BLaER1 treated with 17β-estradiol and CSF1 and Interleukin-3, amounts not matched to agents 10 nM and 100 nM (cell line): Measurements from ENCODE around the gene FPR2.
"Not testable (repeated sequence)": the region's sequence is repeated elsewhere in the genome, so short reads cannot be mapped to it uniquely, and the experiment has no call there.

ENCODE experiments used
- H3K27ac ChIP-seq, 11 experiments: shearing (Covaris generic); formaldehyde crosslinking; 2 replicates each; pipeline ENCODE4 v1.8.1; 2022
- H3K27me3 ChIP-seq, 11 experiments: shearing (Covaris generic); formaldehyde crosslinking; 2 replicates each; pipeline ENCODE4 v1.8.1; 2022
- H3K36me3 ChIP-seq, 11 experiments: shearing (Covaris generic); formaldehyde crosslinking; 2 replicates each; pipeline ENCODE4 v1.8.1; 2022
- H3K4me1 ChIP-seq, 10 experiments: shearing (Covaris generic); formaldehyde crosslinking; 2 replicates each; pipeline ENCODE4 v1.8.1; 2022
- H3K4me2 ChIP-seq, 11 experiments: shearing (Covaris generic); formaldehyde crosslinking; 2 replicates each; pipeline ENCODE4 v1.8.1; 2022
- H3K4me3 ChIP-seq, 10 experiments: shearing (Covaris generic); formaldehyde crosslinking; 2 replicates each; pipeline ENCODE4 v1.8.1; 2022
- H3K9ac ChIP-seq, 11 experiments: shearing (Covaris generic); formaldehyde crosslinking; 2 replicates each; pipeline ENCODE4 v1.8.1; 2022
- H3K9me3 ChIP-seq, 11 experiments: shearing (Covaris generic); formaldehyde crosslinking; replicated peaks in 1 of 11; 2 replicates each; pipeline ENCODE4 v1.8.1; 2022
- H4K20me1 ChIP-seq, 11 experiments: shearing (Covaris generic); formaldehyde crosslinking; 2 replicates each; pipeline ENCODE4 v1.8.1; 2022
- Cebpa-rat ChIP-seq, 11 experiments: shearing (Covaris generic); IDR thresholded peaks; 2 replicates each; pipeline ENCODE4 v1.8.1; 2022

The FPR2 gene

DNA sequence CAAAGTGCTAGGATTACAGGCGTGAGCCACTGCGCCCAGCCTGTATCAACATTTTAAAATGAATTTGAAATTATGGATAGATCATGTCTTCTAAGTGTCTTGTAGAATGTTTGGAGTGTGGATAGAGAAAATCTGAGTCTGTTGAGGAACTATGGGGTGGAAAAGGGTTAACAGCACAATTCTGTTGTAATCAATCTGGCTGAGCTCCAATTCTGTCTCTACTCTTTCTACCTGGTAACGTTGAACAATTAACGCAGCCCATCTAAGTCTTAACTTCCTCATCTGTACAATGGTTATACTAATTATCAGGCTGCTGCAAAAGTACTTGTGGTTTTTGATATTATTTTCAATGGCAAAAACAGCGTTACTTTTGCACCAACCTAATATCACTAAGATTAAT lies 4.1 kb downstream of the FPR2 start:
- Histone ChIP-seq H3K27me3 (no peaks in the 10 kb centered on the region), H3K4me1 (peaks cover 0 to 77% (median 9%) of the 10 kb centered on the region in 10 experiments; a peak in 10 of 20 replicates), H3K4me2 (peak overlapping the region in 3 of 11 experiments; percentile 19 to 54 (median 36); a peak in 3 of 22 replicates), H4K20me1 (no peaks in the 10 kb centered on the region), H3K4me3 (no peak overlapping the region), H3K9ac (no peak overlapping the region), H3K27ac (no peak overlapping the region), H3K36me3 (no peaks in the 10 kb centered on the region), H3K9me3 (peaks cover 0 to 6% (median 0%) of the 10 kb centered on the region in 11 experiments; a peak in 2 of 22 replicates)
- no peak for TF ChIP-seq Cebpa-rat (IDR thresholded peaks at IDR 0.05)

DNA sequence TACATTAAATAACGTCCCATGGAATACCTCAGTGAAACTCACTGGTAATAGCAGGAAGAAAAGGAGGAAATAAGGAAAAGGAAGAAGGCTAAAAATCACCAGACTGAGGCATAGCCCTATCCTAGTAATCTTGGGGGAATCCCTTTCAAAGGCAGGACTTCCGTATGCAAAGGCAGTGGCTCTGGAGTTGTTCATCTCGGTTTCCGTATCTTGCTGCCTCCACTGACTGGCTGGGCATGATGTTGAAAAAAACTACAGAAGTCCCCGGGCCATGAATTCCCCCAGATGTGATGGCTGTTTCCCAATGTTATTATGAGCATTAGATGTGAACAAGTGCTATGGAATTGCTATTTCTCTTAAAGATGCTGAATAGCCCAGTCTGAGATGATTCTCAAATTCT lies 5.5 kb downstream of the FPR2 start:
- Histone ChIP-seq H3K36me3 (no peaks in the 10 kb centered on the region), H3K27me3 (no peaks in the 10 kb centered on the region), H4K20me1 (no peaks in the 10 kb centered on the region), H3K4me2 (peak overlapping the region in 2 of 11 experiments; percentile 39 to 60; a peak in 3 of 22 replicates), H3K27ac (no peak overlapping the region), H3K9me3 (peaks cover 0 to 6% (median 0%) of the 10 kb centered on the region in 11 experiments; a peak in 2 of 22 replicates), H3K4me1 (peaks cover 0 to 78% (median 2%) of the 10 kb centered on the region in 10 experiments; a peak in 9 of 20 replicates), H3K9ac (no peak overlapping the region), H3K4me3 (no peak overlapping the region)
- TF ChIP-seq Cebpa-rat (IDR thresholded peaks at IDR 0.05), result no peak

DNA sequence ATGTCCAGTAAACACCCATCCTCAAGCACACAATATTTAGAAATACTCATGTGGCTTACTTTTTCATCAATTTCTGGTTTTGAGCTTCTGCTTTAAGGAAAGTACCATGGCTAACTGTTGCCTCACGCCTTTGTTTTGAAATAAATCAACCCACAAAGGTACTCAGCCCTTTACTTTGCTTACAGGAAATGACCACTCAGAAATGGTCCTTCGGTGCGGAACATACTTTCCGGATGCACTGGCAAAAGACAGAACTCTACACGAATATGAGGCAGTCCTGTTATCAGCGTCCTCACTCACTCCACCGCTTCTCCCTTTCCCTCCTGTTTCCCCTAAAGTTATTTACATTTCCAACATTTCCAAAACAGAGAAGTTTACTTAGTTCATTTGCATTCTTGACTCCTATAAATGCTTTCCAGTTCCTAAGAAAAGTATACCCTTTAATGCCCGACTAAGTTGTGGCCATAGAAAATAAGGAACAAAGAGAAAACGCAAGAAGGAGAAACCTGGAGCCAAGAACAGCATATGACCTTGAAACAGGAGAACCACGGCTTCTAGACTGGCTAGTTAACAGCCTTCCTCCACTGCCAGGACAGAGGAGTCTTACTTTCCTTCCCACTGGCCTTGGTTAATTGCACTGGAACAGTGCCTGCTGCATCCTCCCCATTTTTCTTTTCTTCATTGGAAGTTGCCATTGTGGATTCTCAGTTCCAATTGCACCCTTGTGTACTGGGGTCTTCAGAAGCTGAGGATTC lies 10.6 kb downstream of the FPR2 start:
- Histone ChIP-seq H3K9me3 (peaks cover 0 to 32% (median 11%) of the 10 kb centered on the region in 11 experiments; a peak in 14 of 22 replicates), H3K27me3 (no peaks in the 10 kb centered on the region), H3K9ac (peak overlapping the region in 2 of 11 experiments; percentile 0 to 48; a peak in 2 of 22 replicates), H3K4me3 (no peak overlapping the region; a peak in 1 of 20 replicates), H4K20me1 (no peaks in the 10 kb centered on the region), H3K36me3 (no peaks in the 10 kb centered on the region), H3K4me1 (peaks cover 0 to 70% (median 0%) of the 10 kb centered on the region in 10 experiments; a peak in 8 of 20 replicates), H3K4me2 (peak overlapping the region in 3 of 11 experiments; percentile 32 to 56 (median 43); a peak in 6 of 22 replicates), H3K27ac (peak overlapping the region in 2 of 11 experiments; percentile 66 to 70; a peak in 4 of 22 replicates)
- TF ChIP-seq Cebpa-rat (IDR thresholded peaks at IDR 0.05), result no peak

DNA sequence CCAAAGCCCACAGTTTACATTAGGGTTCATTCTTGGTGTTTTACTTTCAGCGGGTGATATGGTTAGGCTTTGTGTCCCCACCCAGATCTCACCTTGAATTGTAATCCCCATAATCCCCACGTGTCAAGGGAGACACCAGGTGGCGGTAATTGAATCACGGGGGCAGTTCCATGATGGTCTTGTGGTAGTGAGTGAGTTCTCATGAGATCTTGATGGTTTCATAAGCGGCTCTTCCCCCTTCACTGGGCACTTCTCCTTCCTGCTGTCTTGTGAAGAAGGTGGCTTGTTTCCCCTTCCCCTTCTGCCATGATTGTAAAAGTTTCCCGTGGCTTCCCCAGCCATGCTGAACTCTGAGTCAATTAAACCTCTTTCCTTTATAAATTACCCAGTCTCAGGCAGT lies 12.0 kb downstream of the FPR2 start:
- 0 out of 22 replicates have a peak overlapping the region, but pooled peaks of 1 of the 11 experiments have one; percentile 56 for H3K4me2 ChIP-seq
- no peaks in the 10 kb centered on the region for H3K27me3 ChIP-seq
- no peaks in the 10 kb centered on the region for H4K20me1 ChIP-seq
- H3K4me1 ChIP-seq, result peaks cover 0 to 63% (median 6%) of the 10 kb centered on the region in 10 experiments; a peak in 10 of 20 replicates
- peak overlapping the region in 2 of 11 experiments; percentile 66 to 70; a peak in 4 of 22 replicates for H3K27ac ChIP-seq
- H3K9me3 ChIP-seq, result peaks cover 0 to 32% (median 11%) of the 10 kb centered on the region in 11 experiments; a peak in 14 of 22 replicates
- H3K36me3 ChIP-seq, result no peaks in the 10 kb centered on the region
- H3K4me3 ChIP-seq, result no peak overlapping the region
- no peak overlapping the region for H3K9ac ChIP-seq
- TF ChIP-seq Cebpa-rat (IDR thresholded peaks at IDR 0.05), result no peak

DNA sequence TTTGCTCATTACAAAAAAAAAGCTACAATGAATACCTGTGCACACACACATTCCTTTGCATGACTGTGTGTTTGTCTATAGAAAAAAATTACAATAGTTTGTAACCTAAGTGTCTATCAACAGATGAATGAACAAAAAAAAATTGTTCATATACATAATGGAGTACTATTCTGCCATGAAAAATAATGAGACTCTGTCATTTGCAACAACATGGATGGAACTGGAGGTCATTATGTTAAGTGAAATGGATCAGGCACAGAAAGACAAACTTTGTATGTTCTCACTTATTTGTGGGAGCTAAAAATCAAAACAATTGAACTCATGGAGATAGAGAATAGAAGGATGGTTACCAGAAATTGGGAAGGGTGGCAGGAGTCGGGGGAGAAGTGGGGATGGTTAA lies 15.6 kb downstream of the FPR2 start:
- H3K4me3 ChIP-seq, H3K4me2 ChIP-seq, H3K36me3 ChIP-seq, H4K20me1 ChIP-seq, H3K27ac ChIP-seq, H3K9ac ChIP-seq, H3K27me3 ChIP-seq: not testable (repeated sequence)
- peaks cover 11 to 67% (median 26%) of the 10 kb centered on the region in 10 experiments; a peak in 19 of 20 replicates for H3K4me1 ChIP-seq
- peaks cover 0 to 27% (median 11%) of the 10 kb centered on the region in 11 experiments; a peak in 14 of 22 replicates for H3K9me3 ChIP-seq

DNA sequence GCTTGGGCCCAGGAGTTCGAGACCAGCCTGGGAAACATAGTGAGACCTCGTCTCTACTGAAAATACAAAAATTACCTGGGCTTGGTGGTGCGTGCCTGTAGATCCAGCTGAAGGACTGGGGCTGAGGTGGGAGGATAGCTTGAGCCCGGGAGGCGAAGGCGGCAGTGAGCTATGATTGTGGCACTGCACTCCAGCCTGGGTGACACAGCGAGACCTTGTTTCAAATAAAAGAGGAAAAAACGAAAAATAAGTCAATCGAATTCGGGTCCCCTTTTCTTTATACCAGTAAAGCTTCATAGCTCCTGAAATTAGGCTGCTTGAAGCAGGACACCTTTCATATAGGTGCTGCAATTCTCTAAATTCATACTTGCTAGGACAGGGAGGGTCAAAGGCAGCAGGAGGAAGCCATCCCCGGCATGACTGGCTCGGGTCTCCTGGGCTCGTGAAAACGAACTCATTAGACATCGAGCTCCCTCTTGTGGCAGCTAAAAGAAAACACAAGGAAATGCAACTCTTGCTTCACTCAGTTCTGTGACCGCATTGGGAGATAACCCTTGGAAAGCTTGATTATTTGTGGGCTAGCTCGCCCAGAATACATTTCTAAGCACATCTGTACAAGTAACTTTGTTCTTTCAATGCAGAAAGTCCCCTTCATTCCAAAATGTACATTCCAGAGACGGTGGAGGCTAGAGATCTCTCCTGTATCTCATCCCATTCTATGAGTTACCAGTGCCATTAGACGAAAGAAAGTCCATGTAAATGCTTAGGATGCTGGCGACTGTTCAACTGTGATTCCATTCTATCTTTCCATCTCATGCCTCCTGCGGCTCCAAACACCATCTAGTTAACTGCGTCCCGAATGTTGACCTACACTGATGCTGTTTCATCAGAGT lies 16.8 kb downstream of the FPR2 start:
- no peaks in the 10 kb centered on the region for H3K36me3 ChIP-seq
- H3K4me1 ChIP-seq, result peaks cover 11 to 67% (median 35%) of the 10 kb centered on the region in 10 experiments; a peak in 19 of 20 replicates
- H4K20me1 ChIP-seq, result no peaks in the 10 kb centered on the region
- H3K4me3 ChIP-seq, result no peak overlapping the region
- H3K9ac ChIP-seq, result peak overlapping the region in 1 of 11 experiments; percentile 39; a peak in 2 of 22 replicates
- H3K9me3 ChIP-seq, result peaks cover 0 to 29% (median 9%) of the 10 kb centered on the region in 11 experiments; a peak in 14 of 22 replicates
- no peaks in the 10 kb centered on the region for H3K27me3 ChIP-seq
- peak overlapping the region in 2 of 11 experiments; percentile 1 to 24; a peak in 2 of 22 replicates for H3K27ac ChIP-seq
- peak overlapping the region in 4 of 11 experiments; percentile 22 to 78 (median 68); a peak in 7 of 22 replicates for H3K4me2 ChIP-seq
- TF ChIP-seq Cebpa-rat (IDR thresholded peaks at IDR 0.05), result peak in 3 of 11 experiments; percentile 9 to 65 (median 17); a peak in 1 of 22 replicates

DNA sequence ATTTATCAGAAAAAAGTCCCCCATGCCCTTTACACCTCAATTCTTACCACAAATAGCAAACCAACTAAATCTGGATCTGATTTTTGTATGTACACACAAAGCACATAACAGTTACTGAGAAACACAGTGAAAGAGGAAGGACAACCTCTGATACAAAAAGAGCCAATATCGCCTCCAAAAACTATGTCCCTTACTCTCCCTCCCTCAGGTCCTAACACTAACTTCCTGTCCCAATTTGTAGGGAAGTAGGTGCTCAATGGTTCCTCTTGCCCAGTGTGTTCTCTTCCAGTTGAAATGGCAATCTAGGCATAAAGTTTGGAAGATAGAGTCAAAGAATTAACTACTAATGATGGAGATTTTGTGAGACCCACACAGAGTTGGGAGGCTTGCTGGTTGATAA lies 18.2 kb downstream of the FPR2 start:
- no peaks in the 10 kb centered on the region for H3K27me3 ChIP-seq
- H3K9ac ChIP-seq, result peak overlapping the region in 2 of 11 experiments; percentile 10 to 40; a peak in 2 of 22 replicates
- peak overlapping the region in 2 of 11 experiments; percentile 8 to 54; a peak in 3 of 22 replicates for H3K27ac ChIP-seq
- peaks cover 12 to 78% (median 44%) of the 10 kb centered on the region in 10 experiments for H3K4me1 ChIP-seq
- no peak overlapping the region for H3K4me3 ChIP-seq
- no peaks in the 10 kb centered on the region for H4K20me1 ChIP-seq
- no peaks in the 10 kb centered on the region for H3K36me3 ChIP-seq
- H3K4me2 ChIP-seq, result peak overlapping the region in 4 of 11 experiments; percentile 32 to 78 (median 68); a peak in 8 of 22 replicates
- no peak for TF ChIP-seq Cebpa-rat (IDR thresholded peaks at IDR 0.05)
- peaks cover 0 to 21% (median 0%) of the 10 kb centered on the region in 11 experiments; a peak in 6 of 22 replicates for H3K9me3 ChIP-seq

DNA sequence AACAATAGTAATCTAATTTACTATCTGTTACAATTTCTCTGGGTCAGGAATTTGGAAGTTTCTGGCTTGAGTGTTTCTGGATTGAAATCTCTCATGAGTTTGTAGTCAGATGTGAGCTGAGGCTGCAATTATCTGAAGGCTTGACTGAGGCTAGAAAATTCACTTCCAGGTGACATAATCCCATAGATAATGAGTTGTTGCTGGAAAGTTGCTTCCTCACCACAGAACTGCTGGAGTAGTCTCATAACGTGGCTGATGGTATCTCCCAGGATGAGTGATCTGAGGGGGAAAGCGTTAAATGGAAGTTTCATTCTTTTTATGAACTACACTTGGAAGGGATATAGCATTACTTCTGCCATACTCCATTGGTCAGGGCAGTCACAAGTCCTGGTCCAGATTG lies 18.7 kb downstream of the FPR2 start:
- Histone ChIP-seq H3K27ac (peak overlapping the region in 2 of 11 experiments; percentile 54 to 56; a peak in 3 of 22 replicates), H3K27me3 (no peaks in the 10 kb centered on the region), H3K9me3 (peaks cover 0 to 24% (median 0%) of the 10 kb centered on the region in 11 experiments; a peak in 4 of 22 replicates), H3K9ac (no peak overlapping the region), H3K4me3 (no peak overlapping the region), H3K36me3 (no peaks in the 10 kb centered on the region), H4K20me1 (no peaks in the 10 kb centered on the region), H3K4me2 (peak overlapping the region in 7 of 11 experiments; percentile 32 to 78 (median 64); a peak in 13 of 22 replicates), H3K4me1 (peaks cover 17 to 83% (median 49%) of the 10 kb centered on the region in 10 experiments)
- no peak for TF ChIP-seq Cebpa-rat (IDR thresholded peaks at IDR 0.05)
